Measurements from ENCODE around the gene ANKH. TPM values are rescaled to one million over a fixed set of nuclear protein-coding genes. Genes with fewer than 3 reads are reported as not detected.
A peak's percentile ranks its signal among the peaks of the same experiment; 100 is the strongest.

Gene ANKH
- total RNA-seq, 1 donor from 2014 or later: 0.19 TPM

DNA sequence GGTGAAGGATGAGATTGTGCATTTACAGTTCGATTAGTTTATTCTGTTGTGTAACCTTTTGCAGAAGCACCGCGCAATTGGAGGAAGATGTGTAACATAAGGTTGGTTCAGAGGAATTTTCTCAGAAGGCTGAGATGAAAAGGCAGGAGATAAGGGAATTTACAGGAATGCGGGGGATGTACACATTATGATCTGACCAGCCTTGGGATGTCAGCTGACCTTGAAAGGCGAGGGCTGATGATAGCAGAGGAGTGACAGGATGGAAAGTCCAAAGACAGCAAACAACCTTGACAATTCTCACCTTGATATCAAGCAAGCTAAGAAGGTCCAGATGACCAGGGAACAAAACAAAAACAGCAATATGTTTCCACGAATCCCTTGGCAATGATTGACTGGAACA lies 118.3 kb downstream of the ANKH start:
- H3K27ac ChIP-seq: no peak overlapping the region
- H3K4me1 ChIP-seq: peaks cover 9% of the 10 kb centered on the region
- H3K9me3 Mint-ChIP-seq: no peaks in the 10 kb centered on the region
- H3K27me3 Mint-ChIP-seq (ENCODE audit: insufficient read depth, low read depth): no peaks in the 10 kb centered on the region
- H3K4me3 ChIP-seq: no peak overlapping the region
- no peaks in the 10 kb centered on the region for H3K36me3 Mint-ChIP-seq
- H3K27ac Mint-ChIP-seq: no peak overlapping the region
- no peaks in the 10 kb centered on the region for H4K20me1 ChIP-seq (ENCODE audit: low read depth)
- DNase-seq (ENCODE audit: low spot score): no peak
- no peak for TF ChIP-seq EZH2phosphoT487 (IDR thresholded peaks at IDR 0.05)
- TF ChIP-seq EZH2 (IDR thresholded peaks at IDR 0.05): no peak
- TF ChIP-seq, protein P1, sequence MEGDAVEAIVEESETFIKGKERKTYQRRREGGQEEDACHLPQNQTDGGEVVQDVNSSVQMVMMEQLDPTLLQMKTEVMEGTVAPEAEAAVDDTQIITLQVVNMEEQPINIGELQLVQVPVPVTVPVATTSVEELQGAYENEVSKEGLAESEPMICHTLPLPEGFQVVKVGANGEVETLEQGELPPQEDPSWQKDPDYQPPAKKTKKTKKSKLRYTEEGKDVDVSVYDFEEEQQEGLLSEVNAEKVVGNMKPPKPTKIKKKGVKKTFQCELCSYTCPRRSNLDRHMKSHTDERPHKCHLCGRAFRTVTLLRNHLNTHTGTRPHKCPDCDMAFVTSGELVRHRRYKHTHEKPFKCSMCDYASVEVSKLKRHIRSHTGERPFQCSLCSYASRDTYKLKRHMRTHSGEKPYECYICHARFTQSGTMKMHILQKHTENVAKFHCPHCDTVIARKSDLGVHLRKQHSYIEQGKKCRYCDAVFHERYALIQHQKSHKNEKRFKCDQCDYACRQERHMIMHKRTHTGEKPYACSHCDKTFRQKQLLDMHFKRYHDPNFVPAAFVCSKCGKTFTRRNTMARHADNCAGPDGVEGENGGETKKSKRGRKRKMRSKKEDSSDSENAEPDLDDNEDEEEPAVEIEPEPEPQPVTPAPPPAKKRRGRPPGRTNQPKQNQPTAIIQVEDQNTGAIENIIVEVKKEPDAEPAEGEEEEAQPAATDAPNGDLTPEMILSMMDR (IDR thresholded peaks at IDR 0.05): no peak
- H3K9me3 ChIP-seq (ENCODE audit: low read depth): no peaks in the 10 kb centered on the region
- H3K36me3 ChIP-seq: no peaks in the 10 kb centered on the region
- no peaks in the 10 kb centered on the region for H3F3A ChIP-seq (ENCODE audit: low read depth)
- no peak overlapping the region for H3K9ac ChIP-seq
- H2AFZ ChIP-seq (replicated peaks): peak overlapping the region; percentile 71
- H3K4me1 Mint-ChIP-seq: no peaks in the 10 kb centered on the region
- no peak overlapping the region for H3K4me2 ChIP-seq
- H3K79me2 ChIP-seq (ENCODE audit: low read depth): no peaks in the 10 kb centered on the region
- no peak overlapping the region for H3K4me3 Mint-ChIP-seq
- H3K27me3 ChIP-seq: no peaks in the 10 kb centered on the region

- Histone ChIP-seq H3K4me1 (peaks cover 9% of the 10 kb centered on the region), H3K9me3 (ENCODE audit: low read depth) (no peaks in the 10 kb centered on the region), H2AFZ (replicated peaks) (peak overlapping the region; percentile 71), H3K4me2 (no peak overlapping the region), H3F3A (ENCODE audit: low read depth) (no peaks in the 10 kb centered on the region), H3K4me3 (no peak overlapping the region), H3K27ac (no peak overlapping the region), H3K36me3 (no peaks in the 10 kb centered on the region), H3K27me3 (no peaks in the 10 kb centered on the region), H3K9ac (no peak overlapping the region), H3K79me2 (ENCODE audit: low read depth) (no peaks in the 10 kb centered on the region), H4K20me1 (ENCODE audit: low read depth) (no peaks in the 10 kb centered on the region)
- Mint-ChIP-seq H3K27me3 (ENCODE audit: insufficient read depth, low read depth) (no peaks in the 10 kb centered on the region), H3K4me3 (no peak overlapping the region), H3K9me3 (no peaks in the 10 kb centered on the region), H3K36me3 (no peaks in the 10 kb centered on the region), H3K27ac (no peak overlapping the region), H3K4me1 (no peaks in the 10 kb centered on the region)
- DNase-seq (ENCODE audit: low spot score): no peak
- TF ChIP-seq, protein P1 (IDR thresholded peaks at IDR 0.05): no peak
- no peak for TF ChIP-seq EZH2phosphoT487 (IDR thresholded peaks at IDR 0.05)
- no peak for TF ChIP-seq EZH2 (IDR thresholded peaks at IDR 0.05)
Observed at GRCh38 chr5:14752497-14753071, 119.0 kb downstream of the ANKH start.

GRCh38 chr5:14750712-14751111 lies 120.9 kb downstream of the ANKH start:
- Mint-ChIP-seq H3K27ac (no peak overlapping the region), H3K4me3 (no peak overlapping the region), H3K9me3 (no peaks in the 10 kb centered on the region), H3K4me1 (no peaks in the 10 kb centered on the region), H3K36me3 (no peaks in the 10 kb centered on the region), H3K27me3 (ENCODE audit: insufficient read depth, low read depth) (peaks cover 1% of the 10 kb centered on the region)
- H3F3A ChIP-seq (ENCODE audit: low read depth): no peaks in the 10 kb centered on the region
- no peaks in the 10 kb centered on the region for H3K27me3 ChIP-seq
- peaks cover 9% of the 10 kb centered on the region for H3K4me1 ChIP-seq
- no peaks in the 10 kb centered on the region for H3K79me2 ChIP-seq (ENCODE audit: low read depth)
- no peak overlapping the region for H3K9ac ChIP-seq
- no peak overlapping the region for H3K4me2 ChIP-seq
- H3K27ac ChIP-seq: no peak overlapping the region
- H3K36me3 ChIP-seq: no peaks in the 10 kb centered on the region
- TF ChIP-seq EZH2 (IDR thresholded peaks at IDR 0.05): no peak
- no peak for TF ChIP-seq EZH2phosphoT487 (IDR thresholded peaks at IDR 0.05)
- TF ChIP-seq, protein P1 (IDR thresholded peaks at IDR 0.05): no peak
- H3K9me3 ChIP-seq (ENCODE audit: low read depth): no peaks in the 10 kb centered on the region
- H3K4me3 ChIP-seq: no peak overlapping the region
- H4K20me1 ChIP-seq (ENCODE audit: low read depth): no peaks in the 10 kb centered on the region
- H2AFZ ChIP-seq (replicated peaks): no peak overlapping the region
- no peak for DNase-seq (ENCODE audit: low spot score)

Data from neural progenitor cell (in vitro differentiated cells).